Lower leg skin (tissue), 4 donors: ENCODE data around the gene SAMHD1. TPM values are rescaled to one million over a fixed set of nuclear protein-coding genes. Genes with fewer than 3 reads are reported as not detected.

Source experiments
- DNase-seq, 2 donors: peaks; one replicate each; pipeline ENCODE4 v3.0.0-alpha.2; 2019; ENCODE audit warnings: low spot score in 2 of 2
- H3K4me3 ChIP-seq: fragments of 200-600 bp; sonication (generic); 2 replicates; pipeline ENCODE4 v1.5.1; 2017; ENCODE audit warnings: mild to moderate bottlenecking, low read depth; ENCODE audit not compliant: poor library complexity, severe bottlenecking
- POLR2A ChIP-seq, 2 donors: fragments of 450-650 bp; IDR thresholded peaks; one replicate each; pipeline ENCODE4 v1.6.1; 2016 to 2017; ENCODE audit warnings: antibody characterized with exemption in 2 of 2, mild to moderate bottlenecking in 1 of 2, moderate library complexity in 1 of 2
- WGBS, 2 donors: methylation state at CpG; one replicate each; pipeline ENCODE4 v1.1.5; 2018; 5-methylcytosine and 5-hydroxymethylcytosine counted together
- intact Hi-C: fragments of 100-400 bp; cut with DNase I; formaldehyde crosslinking; loops from one replicate; pipeline ENCODE4 v1.15.0; 2023; ENCODE audit warnings: low total_unique reads
- total RNA-seq, 4 donors: library from RNA; depleted of rRNA; stranded (reverse); fragments of >200 nt; gene quantifications; one replicate each; pipeline ENCODE4 v1.1.0, GENCODE V29; 2016
- TF ChIP-seq, protein P1 (sequence below), 3 donors: fragments of 450-650 bp; IDR thresholded peaks; one replicate each; pipeline ENCODE4 v1.5.1; 2016; ENCODE audit warnings: antibody characterized with exemption in 3 of 3, mild to moderate bottlenecking in 3 of 3, moderate library complexity in 2 of 3

The SAMHD1 gene
- total RNA-seq, 4 donors from 2014 or later: 29.4 to 109 (median 38.3) TPM

DNA sequence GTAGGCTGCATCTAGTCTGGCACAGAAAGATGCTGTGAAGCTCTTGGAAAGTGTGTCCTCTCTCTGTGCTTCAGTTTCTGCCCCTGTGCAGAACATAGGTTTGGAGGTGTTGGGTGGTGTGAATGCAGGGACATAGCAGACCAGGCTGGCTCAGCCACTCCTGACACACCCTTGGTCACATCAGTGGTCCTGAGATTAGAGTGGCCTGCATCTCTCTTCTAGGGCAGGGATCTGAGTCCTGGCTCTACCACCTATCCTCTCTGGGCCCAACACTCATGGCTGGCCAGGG, 85.7 kb downstream of the SAMHD1 start:
- TF ChIP-seq POLR2A (IDR thresholded peaks at IDR 0.05): no peak
- TF ChIP-seq, protein P1, sequence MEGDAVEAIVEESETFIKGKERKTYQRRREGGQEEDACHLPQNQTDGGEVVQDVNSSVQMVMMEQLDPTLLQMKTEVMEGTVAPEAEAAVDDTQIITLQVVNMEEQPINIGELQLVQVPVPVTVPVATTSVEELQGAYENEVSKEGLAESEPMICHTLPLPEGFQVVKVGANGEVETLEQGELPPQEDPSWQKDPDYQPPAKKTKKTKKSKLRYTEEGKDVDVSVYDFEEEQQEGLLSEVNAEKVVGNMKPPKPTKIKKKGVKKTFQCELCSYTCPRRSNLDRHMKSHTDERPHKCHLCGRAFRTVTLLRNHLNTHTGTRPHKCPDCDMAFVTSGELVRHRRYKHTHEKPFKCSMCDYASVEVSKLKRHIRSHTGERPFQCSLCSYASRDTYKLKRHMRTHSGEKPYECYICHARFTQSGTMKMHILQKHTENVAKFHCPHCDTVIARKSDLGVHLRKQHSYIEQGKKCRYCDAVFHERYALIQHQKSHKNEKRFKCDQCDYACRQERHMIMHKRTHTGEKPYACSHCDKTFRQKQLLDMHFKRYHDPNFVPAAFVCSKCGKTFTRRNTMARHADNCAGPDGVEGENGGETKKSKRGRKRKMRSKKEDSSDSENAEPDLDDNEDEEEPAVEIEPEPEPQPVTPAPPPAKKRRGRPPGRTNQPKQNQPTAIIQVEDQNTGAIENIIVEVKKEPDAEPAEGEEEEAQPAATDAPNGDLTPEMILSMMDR (IDR thresholded peaks at IDR 0.05): no peak
- intact Hi-C loops: no loop called here
- H3K4me3 ChIP-seq: no peak overlapping the region
- DNase-seq: no peak

DNA sequence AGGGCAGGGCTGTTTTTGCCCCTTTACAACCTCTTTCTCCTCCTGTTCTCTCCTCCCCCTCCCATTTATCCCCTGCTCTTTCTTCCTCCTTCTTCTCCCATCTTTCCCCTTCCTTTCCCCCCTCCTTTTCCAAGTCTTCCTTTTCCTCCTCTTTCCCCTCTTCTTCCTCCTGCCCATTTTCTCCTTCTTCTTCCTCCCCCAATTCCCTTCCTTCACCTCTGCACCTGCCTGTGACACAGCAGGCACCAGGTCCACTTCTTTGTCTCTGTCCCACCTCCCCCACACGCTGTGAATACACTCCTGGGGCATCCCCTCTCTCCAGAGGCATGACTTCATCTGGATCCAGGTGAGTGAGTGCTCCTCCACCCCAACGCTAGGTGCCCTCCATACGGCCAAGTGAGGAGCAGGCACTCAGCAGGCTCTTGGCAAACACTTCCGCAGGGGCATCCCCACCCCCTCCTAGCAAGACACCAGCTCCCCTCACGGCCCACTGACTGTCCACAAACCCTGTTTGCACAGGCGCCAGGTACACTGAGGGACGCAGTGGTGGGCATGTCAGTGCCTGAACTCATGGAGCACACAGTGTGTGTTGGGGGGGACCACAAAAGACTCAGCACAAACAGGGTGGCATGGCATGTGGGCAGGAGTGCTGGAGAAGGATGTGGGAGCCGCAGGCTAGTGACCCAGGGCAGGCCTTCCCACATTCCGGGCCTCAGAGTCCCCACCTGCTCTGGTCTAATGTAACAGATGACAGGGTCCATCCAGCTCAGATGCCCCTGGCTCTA, 86.2 kb downstream of the SAMHD1 start:
- H3K4me3 ChIP-seq: no peak overlapping the region
- no peak for DNase-seq
- TF ChIP-seq, protein P1 (IDR thresholded peaks at IDR 0.05): no peak
- TF ChIP-seq POLR2A (IDR thresholded peaks at IDR 0.05): no peak
- intact Hi-C loops: no loop called here
- 76 to 78% methylated on average over 9 of the region's 9 CpGs for WGBS, 2 donors

DNA sequence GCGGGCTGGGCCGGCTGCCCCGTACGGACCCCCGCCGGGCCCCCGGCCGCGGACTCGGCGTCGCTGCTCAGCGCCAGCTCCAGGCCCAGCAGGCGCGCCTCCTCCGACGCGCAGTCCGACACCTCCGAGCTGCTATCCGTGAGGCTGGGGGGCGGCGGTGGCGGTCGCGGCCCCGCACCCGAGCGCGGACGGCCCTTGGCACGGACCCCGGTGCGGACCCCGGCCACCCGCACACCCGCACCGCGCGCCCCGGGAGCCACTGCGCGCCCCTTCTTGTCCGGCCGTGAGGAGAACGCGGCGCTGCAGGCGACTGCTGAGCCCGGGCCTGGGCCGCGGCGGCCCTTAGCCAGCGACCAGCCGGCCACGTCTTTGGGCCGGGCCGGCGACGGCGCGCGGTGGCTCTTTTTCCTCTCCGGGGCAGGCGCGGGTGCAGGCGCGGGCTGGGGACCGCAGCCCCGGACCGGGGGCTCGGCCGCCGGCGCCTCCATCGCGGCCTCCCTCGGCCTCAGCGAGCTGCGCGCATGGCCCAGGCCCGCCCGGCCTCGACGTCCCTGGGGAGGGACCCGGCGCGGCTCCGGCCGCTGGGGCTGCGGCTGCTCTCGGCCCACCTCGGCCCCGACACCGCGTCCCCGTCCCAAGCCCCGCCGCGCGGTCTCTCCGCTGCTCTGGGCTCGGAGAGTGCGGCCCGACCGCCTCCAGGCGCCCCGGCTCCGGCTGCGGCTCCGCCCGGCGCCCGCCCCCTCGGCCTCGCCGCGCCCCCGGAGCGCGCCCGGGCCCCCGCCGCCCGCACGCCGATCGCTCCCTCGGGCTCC, 88.4 kb downstream of the SAMHD1 start:
- TF ChIP-seq POLR2A (IDR thresholded peaks at IDR 0.05): no peak
- TF ChIP-seq, protein P1 (IDR thresholded peaks at IDR 0.05): no peak
- peak overlapping the region; percentile 44 for H3K4me3 ChIP-seq
- intact Hi-C loops: no loop called here
- WGBS, 2 donors: 1% methylated on average over 73 of the region's 129 CpGs; no CpG with 5 or more reads in 1 of the 2 donors
- no peak for DNase-seq

GRCh38 chr20:36861875-36862801, 89.4 kb downstream of the SAMHD1 start:
- TF ChIP-seq, protein P1 (IDR thresholded peaks at IDR 0.05): no peak
- TF ChIP-seq POLR2A (IDR thresholded peaks at IDR 0.05): no peak
- intact Hi-C loops: no loop called here
- 8 to 10% methylated on average over 29 to 31 of the region's 45 CpGs for WGBS, 2 donors
- DNase-seq: peak; percentile 93 to 98
- peak overlapping the region; percentile 44 for H3K4me3 ChIP-seq

GRCh38 chr20:36861625-36861874, 90.0 kb downstream of the SAMHD1 start:
- peak overlapping the region; percentile 7 for H3K4me3 ChIP-seq
- no peak for DNase-seq
- intact Hi-C loops: no loop called here
- TF ChIP-seq, protein P1 (IDR thresholded peaks at IDR 0.05): no peak
- TF ChIP-seq POLR2A (IDR thresholded peaks at IDR 0.05): no peak
- WGBS, 2 donors: 2 to 25% methylated on average over 7 of the region's 7 CpGs
